Stimulated activated CD8-positive, alpha-beta memory T cell treated with anti-CD3 and anti-CD28 coated beads, Interleukin-2, amount 100 ng/mL, for 1 hour (primary cell): ENCODE results near the gene MBIP.
"Not testable (repeated sequence)": the region's sequence is repeated elsewhere in the genome, so short reads cannot be mapped to it uniquely, and the experiment has no call there.

ENCODE experiments used
- DNase-seq, 2 donors: peaks; one replicate each; pipeline ENCODE4 v3.0.0-alpha.2; 2020; ENCODE audit warnings: low read depth in 2 of 2

The MBIP gene, protein sequence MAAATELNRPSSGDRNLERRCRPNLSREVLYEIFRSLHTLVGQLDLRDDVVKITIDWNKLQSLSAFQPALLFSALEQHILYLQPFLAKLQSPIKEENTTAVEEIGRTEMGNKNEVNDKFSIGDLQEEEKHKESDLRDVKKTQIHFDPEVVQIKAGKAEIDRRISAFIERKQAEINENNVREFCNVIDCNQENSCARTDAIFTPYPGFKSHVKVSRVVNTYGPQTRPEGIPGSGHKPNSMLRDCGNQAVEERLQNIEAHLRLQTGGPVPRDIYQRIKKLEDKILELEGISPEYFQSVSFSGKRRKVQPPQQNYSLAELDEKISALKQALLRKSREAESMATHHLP

GRCh38 chr14:36320200-36320896, at the start of gene MBIP:
Gene MBIP (minus strand): TSS chr14:36320637. CDS start chr14:36320588, 49 bp downstream.
- DNase-seq: peak; percentile 72 to 77

DNA sequence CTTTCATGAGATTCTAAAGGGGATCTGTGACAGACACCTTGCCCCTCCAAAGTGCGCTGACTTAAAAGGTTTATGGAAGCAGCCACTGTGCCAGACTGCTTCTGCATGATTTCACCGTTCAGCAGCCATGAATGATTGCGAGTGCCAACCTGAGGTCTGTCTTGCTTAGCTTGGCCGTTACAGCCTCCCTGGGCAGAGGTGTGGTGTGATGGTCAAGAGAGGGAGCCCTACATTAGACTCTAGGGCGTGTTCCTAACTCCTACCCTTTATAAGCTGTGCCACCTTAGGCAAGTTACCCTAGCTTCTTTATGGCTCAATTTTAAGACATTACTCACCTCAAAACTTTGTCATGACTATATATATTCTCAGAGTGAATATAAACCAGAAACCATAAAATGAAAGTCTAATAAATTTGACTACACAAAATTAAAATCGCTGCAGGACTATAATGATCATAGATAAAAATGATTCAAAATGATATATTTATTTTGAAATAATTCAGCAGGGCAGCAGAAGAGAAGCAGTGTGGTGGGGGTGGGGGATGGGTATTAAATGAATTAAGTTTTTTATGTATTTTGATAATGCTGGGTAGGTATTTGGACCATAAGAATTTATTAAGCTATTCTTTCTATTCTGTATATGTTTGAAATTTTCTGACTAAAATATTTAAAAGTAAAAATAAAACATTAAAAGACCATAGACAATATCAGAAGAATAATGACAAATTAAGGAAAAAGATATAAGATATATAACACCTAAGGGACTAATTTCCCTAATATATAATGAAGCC, 47.7 kb upstream of the MBIP start:
- no peak for DNase-seq

DNA sequence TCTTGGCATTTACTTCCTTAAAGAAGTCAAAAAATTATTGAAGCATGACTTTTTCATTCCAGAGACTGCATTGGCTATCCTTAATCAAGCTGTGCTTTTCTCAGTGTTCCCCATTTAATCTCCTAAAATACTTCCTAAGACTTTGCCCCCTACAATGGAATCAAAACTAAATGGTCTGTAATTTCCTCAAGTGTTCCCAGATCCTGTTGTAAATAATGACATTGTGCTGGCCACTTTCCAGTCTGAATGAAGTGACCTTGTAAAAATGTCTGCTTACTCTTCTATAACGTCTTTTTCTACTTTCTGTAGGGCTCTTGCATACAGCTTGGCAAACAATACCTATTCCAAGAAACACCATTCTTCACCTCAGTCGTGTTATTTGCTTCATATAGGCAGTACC, 45.3 kb upstream of the MBIP start:
- DNase-seq: no peak

DNA sequence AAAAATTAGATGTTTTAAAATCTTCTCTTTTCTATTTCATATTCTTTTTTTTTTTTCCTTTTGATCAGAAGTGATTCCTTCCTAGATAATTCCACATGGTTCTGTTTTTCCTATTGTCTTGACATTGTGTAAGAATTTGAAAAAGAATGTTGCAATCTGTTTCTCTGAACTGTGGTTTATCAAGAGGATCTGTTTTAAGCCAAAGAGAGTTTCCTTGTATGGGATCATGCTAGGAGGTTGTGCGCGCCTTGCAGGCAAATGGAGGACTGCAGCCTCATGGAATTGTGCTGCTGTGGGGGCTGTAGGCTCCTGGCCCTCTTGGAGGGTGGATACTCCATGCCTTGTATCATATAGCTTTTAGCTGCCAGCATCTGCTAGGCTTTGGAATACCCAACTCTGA, 43.3 kb upstream of the MBIP start:
- no peak for DNase-seq

DNA sequence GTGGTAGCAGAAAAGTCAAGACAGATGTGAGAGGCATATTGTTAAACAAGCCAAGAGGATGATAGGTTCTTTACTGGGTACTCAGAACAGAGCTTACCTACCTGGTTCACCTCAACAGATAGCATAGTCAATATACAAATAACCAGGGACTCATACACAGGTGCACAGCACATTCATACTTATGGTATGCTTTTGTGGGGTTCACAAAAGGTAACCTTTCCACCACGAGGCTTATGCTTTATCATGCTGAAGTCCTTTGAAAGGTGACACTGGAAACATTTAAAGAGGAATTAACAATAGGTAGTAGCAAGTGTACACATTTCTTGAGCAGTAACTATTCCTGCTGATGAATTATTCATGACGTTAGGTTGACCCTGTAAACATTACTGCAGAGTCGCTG, 42.2 kb upstream of the MBIP start:
- DNase-seq: no peak

- no peak for DNase-seq
These were observed 40.9 kb upstream of the MBIP start for GRCh38 chr14:36361210-36361853.

GRCh38 chr14:36356862-36357261, 36.4 kb upstream of the MBIP start:
- DNase-seq: no peak

GRCh38 chr14:36346052-36346451, 25.6 kb upstream of the MBIP start:
- DNase-seq: no peak

GRCh38 chr14:36344211-36344610, 23.8 kb upstream of the MBIP start:
- DNase-seq: no peak

DNA sequence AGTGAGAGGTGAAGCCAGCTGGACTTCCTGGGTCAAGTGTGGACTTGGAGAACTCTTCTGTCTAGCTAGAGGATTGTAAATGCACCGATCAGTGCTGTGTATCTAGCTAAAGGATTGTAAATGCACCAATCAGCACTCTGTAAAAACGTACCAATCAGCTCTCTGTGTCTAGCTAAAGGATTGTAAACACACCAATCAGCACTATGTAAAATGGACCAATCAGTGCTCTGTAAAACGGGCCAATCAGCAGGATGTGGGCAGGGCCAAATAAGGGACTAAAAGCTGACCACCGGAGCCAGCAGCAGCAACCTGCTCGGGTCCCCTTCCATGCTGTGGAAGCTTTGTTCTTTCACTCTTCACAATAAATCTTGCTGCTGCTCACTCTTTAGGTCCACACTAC, 21.4 kb upstream of the MBIP start:
- DNase-seq: not testable (repeated sequence)

DNA sequence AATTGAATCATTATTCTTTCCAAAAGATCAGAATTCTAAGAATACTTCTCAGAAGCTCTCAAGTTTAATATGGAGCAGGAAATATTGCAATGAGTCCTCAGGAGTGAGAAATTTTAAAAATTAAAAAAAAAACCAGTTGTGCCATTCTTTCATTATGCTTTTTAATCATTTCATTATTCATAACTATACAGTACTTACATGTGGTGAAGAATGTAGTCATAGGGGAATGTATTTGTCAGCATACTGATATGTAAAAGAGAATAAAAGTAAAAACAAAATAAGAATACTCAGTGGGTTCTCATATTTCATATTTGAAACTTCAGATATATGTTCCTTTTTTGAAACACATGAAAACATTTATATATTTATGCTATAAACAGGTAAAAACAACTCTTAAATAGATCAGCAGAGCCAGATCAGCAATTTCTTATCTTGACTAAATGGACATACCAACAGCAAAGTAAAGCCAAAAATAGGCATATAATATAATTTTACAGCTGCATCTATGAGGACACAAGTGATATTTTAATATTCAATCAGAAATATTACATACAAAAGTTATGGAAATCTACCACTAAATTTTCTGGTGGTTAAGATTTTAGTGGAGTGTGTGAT, 19.9 kb upstream of the MBIP start:
- DNase-seq: no peak

- no peak for DNase-seq
These were observed 19.4 kb upstream of the MBIP start for GRCh38 chr14:36339816-36340215.

GRCh38 chr14:36333119-36333518, 12.7 kb upstream of the MBIP start:
- no peak for DNase-seq

- not testable (repeated sequence) for DNase-seq
These were observed 7.1 kb upstream of the MBIP start for GRCh38 chr14:36327573-36327972.

- no peak for DNase-seq
These were observed 5.4 kb upstream of the MBIP start for GRCh38 chr14:36325853-36326252.

GRCh38 chr14:36324897-36325296, 4.5 kb upstream of the MBIP start:
- DNase-seq: no peak

DNA sequence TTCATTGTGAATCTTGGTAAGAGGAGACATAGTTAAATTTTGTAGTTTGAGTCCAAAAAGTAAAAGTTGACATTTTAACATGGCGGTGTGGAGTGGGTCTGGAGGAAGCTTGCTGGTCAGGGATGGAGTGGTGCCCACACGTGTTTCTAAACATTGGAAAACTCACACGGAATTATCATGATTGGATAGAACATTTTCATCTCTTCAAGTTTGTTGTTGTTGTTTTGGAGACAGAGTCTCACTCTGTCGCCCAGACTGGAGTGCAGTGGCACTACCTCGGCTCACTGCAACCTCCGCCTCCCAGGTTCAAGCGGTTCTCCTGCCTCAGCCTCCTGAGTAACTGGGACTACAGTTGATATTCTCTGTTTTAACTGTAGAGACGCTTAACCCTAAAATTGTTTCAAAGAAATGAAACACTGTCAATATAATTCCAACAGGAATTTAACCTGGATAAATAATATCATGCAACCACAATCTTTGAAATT, 502 bp upstream of the MBIP start:
- no peak for DNase-seq

DNA sequence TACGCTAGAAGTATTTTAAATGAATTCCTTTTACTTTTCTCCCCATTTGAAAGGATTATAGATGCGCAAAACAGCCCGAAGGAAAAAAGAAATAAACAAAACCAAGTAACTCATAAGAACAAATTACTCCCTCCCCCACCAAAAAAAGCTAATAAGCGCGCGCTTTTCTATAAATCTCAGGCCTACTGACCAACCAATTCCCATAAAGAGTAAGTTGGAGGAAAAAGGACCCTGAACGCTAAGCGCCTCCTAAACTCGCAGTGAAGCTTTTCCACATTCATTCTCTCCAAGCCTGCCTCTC, 588 bp downstream of the MBIP start:
- no peak for DNase-seq

GRCh38 chr14:36317650-36318049, 2.8 kb downstream of the MBIP start:
- DNase-seq: no peak

DNA sequence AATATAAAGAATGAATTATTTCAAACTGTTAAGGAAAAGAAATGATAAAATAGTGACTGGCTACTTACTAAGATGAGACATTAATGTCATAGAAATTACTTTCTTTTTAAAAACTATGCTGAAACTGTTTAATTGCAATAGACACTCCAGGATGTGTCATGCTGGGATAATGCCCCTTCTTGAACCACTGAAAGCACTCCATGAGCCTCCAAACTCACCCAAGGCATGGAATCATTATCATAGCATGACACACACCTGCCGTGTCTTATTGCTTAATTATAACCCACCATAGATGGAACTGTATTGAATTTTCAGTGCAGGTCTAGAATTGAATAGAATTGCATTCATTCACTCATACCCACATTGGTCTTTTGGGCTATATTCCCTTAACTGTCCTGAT, 4.3 kb downstream of the MBIP start:
- DNase-seq: no peak

- DNase-seq: no peak
These were observed 5.1 kb downstream of the MBIP start for GRCh38 chr14:36315159-36315853.
